HG03066 (cell line): Measurements from ENCODE around the gene CYTH4.

Experiments used
- ATAC-seq: cut with Tn5 transposase; IDR thresholded peaks from one replicate; pipeline ENCODE4 v1.9.1; 2021; ENCODE audit warnings: low read depth; ENCODE audit not compliant: unreplicated experiment

Gene CYTH4

GRCh38 chr22:37285937-37286336, 3.6 kb downstream of the CYTH4 start:
- no peak for ATAC-seq

GRCh38 chr22:37287550-37287951, 5.2 kb downstream of the CYTH4 start:
- ATAC-seq: no peak

DNA sequence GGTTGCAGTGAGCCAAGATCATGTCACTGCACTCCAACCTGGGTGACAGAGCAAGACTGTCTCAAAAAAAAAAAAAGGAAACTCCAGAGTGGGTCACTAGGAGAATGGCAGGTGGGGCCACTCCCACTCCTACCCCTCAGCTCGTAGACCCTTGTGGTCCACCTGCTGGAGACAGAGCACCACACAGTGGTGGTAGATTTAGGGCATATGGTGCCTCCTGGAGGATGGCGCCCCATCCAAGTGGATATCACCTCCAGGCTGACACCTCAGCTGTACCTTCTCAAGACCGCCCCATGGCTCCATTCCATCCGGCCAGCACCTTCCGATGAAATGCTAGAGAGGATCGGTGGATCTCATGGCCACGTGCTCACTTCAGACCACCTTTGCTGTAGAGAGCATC, 6.2 kb downstream of the CYTH4 start:
- no peak for ATAC-seq

DNA sequence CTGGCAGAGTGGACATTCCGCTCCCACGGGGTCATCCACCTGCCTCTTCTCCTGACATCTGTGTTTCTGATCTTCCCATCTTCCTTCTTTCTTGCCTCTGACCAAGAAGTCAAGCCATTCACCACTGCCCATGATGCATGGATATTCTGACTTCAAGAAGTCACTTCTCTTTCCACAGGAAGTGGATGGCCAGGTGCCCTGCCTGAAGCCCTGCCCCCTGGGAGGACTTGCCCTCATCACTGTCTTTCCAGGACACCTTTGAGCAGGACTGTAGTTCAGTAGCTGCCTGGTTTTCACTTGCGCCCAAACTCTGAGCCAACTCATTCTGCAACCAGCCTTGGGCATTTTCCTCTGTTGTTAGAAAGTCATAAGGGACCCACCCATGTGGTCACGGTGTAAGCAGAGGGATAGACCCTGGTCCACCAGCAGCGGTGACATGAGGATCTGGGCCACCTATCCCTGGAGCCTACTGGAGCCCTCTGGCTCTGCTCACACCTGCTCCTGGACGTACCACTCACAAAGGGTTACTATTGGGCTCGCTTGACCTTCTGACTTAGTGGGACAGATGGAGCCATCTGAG, 6.9 kb downstream of the CYTH4 start:
- no peak for ATAC-seq

- no peak for ATAC-seq
These were observed 8.4 kb downstream of the CYTH4 start for GRCh38 chr22:37290737-37291136.

- no peak for ATAC-seq
These were observed 9.4 kb downstream of the CYTH4 start for GRCh38 chr22:37291559-37292298.

- ATAC-seq: no peak
These were observed 10.3 kb downstream of the CYTH4 start for GRCh38 chr22:37292641-37293040.

GRCh38 chr22:37293172-37293571, 10.9 kb downstream of the CYTH4 start:
- ATAC-seq: no peak

DNA sequence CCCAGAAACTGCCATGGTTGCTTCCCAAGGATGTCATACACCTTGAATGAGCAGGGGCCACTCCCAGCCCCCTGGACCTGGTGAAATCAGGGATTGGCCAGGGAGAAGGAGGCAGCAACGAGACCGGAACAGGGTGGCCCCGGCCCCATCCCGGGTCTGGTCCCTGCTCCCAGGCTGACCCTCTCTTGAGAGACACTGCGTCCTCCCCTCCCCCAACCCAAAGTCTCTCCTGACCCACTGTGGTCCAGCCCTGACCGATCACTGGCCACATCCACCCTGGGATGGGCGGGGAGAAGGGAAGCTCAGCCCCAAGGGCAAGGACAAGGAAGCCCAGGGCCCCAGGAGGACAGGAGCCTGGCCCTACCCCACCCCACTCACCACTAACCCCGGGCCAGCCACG, 12.4 kb downstream of the CYTH4 start:
- ATAC-seq: no peak

DNA sequence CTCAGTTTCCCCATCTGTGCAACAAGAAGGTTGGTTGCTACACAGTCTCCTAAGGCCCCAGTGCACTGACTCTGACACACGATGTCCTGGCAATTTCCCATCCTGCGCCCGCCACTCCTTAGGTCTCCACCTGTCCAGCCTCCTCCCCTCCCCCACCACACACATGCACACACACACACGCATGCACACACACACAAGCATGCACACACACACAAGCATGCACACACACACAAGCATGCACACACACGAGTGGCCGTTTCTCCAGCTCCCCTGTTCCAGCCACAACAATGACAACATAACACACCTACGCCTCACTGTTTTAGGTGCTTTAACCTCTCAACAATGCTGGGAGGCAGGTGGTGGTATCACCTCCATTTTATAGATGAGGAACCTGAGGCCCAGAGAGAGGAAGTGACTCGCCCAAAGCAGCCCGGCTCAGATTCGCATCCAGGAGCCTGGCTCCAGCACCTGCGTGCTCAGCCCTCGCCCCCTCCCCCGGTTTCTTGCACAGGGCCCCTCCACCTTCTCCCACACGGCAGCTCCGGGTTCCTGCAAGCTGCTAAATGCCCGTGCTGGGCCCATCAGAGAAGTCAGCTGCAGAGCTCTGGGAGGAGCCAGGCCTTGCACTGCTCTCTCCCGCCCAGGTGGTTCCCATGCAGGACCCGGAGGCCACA, 13.0 kb downstream of the CYTH4 start:
- no peak for ATAC-seq

GRCh38 chr22:37295946-37296345, 13.6 kb downstream of the CYTH4 start:
- ATAC-seq: no peak

GRCh38 chr22:37298748-37299495, 16.6 kb downstream of the CYTH4 start:
- ATAC-seq: no peak

DNA sequence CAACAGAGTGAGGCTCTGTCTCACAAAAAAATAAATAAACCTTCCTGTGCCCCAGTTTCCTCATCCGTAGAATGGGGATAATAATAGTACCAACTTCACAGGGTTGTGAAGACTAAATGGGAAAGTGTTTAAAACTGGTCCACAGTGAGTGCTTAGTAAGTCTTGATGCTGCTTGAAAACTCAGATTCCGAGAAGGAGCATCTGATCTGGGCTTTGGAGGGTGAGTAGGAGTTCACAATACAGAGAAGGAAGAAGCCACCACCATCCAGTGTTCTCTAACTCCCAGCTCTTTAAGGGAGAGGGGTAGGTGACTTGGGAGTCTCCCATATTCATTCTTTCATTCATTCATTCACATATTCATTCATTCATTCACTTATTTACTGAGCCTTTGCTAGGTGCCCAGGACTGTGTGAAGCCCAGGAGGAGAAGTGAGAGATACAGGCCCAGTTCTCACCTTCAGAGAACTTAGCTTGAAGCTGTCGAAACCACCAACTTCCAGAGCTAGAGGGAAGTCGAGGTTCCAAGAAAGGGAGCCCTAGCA, 17.7 kb downstream of the CYTH4 start:
- ATAC-seq: no peak

GRCh38 chr22:37300551-37301017, 18.3 kb downstream of the CYTH4 start:
- ATAC-seq: no peak

- ATAC-seq: no peak
These were observed 19.0 kb downstream of the CYTH4 start for GRCh38 chr22:37301144-37301830.

- ATAC-seq: no peak
These were observed 20.6 kb downstream of the CYTH4 start for GRCh38 chr22:37302674-37303555.

DNA sequence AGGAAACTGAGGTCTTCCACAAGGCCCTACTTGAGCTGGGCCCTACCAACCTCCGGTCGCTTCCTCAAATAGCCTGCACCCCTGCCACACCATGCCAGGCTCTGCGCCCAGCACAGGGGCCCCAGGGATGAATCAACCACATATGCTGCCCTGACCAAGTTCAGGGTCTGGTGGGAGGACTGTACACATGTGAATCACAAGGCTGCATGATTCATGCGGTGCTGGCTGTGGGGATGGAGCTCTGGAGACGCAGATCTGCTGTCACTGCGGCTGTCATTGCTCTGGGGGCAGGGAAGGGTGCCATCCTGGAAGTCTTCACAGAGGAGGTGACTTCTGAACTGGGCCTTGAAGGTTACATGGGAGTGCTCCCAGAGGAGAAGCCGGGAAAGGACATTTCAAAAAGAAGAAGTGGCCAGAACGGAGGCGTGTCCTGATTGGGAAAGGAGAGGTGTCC, 21.5 kb downstream of the CYTH4 start:
- ATAC-seq: no peak

DNA sequence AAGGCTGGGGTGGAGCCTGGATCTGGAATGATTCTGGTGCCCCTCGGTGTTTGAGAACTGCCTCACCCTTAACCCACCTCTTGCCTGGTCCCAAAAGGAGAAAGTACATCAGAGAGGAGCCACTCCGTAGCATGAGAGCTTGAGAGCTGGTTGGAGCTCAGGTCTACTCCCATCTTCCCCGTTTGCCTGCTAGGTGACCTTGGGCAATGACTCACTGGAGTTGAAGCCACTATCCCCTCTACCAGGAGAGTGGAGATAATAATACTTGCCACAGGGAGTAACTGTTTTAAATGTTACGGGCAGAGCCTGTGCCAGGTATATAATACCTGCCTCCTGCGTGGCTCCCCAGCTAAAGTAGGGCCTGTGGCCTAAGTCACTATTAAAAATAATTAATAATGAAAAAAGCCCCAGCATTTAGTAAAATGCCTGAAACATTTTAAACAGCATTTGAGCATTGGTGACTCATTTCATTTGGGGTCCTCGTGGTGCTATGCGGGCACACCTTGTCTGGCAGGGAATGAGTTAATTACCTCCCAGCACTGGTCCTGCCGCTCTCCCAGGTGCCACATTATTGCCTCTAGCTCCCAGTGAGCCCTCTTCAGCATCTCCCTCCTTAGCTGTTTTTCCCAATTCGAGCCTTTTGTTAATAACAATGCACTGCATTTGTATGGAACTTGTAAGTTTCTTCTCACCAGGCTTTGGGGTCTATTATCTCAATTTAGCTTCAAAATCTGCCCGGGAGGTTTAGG, 22.5 kb downstream of the CYTH4 start:
- no peak for ATAC-seq
